Transverse colon (tissue), 4 donors: ENCODE data around the gene RPL39L.
"Not testable (repeated sequence)": the region's sequence is repeated elsewhere in the genome, so short reads cannot be mapped to it uniquely, and the experiment has no call there.

Experiments used
- CTCF ChIP-seq, 5 experiments: fragments of 200-600 bp in 3 of 5; fragments of 450-650 bp in 2 of 5; sonication (generic) in 3 of 5; IDR thresholded peaks; 1 replicate in 2 of 5; 2 replicates in 3 of 5; pipeline ENCODE4 v1.5.1; 2016 to 2017; ENCODE audit warnings: antibody characterized with exemption in 5 of 5, inconsistent platforms in 3 of 5, mild to moderate bottlenecking in 2 of 5, moderate library complexity in 1 of 5
- EP300 ChIP-seq: sonication (generic); formaldehyde crosslinking; IDR thresholded peaks from one replicate; pipeline ENCODE4 v1.6.1; 2017; ENCODE audit warnings: antibody characterized with exemption, low read depth
- POLR2AphosphoS5 ChIP-seq, 3 donors: sonication (generic); formaldehyde crosslinking; IDR thresholded peaks; one replicate each; pipeline ENCODE4 v1.6.1; 2016; ENCODE audit warnings: antibody characterized with exemption in 3 of 3

GRCh38 chr3:187135172-187135690 is 4.1 kb downstream of the RPL39L start:
- TF ChIP-seq CTCF (IDR thresholded peaks at IDR 0.05); EP300; POLR2AphosphoS5 (IDR thresholded peaks at IDR 0.05): not testable (repeated sequence)
